Measurements from ENCODE around the gene SCN8A.

SCN8A gene

DNA sequence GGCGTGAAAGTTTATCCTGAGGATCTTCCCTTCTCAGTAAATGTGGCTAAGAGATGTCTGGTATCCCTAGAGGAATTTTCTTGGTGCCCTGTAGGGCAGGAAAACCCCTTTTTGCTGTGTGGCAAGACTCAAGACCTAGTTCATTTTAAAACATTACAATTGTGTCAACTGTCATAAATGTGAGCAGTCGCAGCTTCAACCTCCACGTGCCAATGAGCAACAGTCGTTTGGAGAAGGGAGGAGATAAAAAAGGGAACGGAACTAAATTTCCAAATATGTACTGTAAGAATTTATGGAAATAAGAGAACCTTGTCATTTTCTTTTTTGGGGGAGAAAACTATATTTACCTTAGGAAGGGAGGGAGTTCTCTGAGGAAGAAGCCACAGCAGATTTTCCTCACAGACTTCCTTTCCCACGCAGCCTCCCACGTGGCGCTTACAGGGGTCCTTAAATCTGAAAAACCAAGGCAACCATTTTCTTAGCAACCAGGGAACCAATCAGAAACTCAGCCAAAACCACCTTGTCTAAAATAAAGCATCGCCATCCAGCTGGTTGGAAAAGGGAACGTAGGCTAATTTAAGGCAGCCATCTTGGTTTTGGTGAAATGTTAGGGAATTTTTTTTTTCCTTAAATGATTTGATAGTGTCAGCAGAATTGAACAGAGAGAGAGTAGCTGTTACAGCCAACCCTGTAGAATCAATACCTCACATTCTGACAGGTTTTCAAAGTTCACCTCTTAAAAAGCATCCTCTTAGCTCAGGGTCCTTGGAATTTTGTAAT lies 158.4 kb downstream of the SCN8A start:
- Histone ChIP-seq H3K4me1 (ENCODE audit: insufficient read depth, poor library complexity, severe bottlenecking) (no peaks in the 10 kb centered on the region), H3K36me3 (ENCODE audit: low read depth) (no peaks in the 10 kb centered on the region), H3K27me3 (ENCODE audit: insufficient read depth, poor library complexity, severe bottlenecking) (no peaks in the 10 kb centered on the region), H3K4me3 (ENCODE audit: severe bottlenecking) (no peak overlapping the region), H3K9me3 (ENCODE audit: severe bottlenecking) (no peaks in the 10 kb centered on the region), H3K27ac (ENCODE audit: poor library complexity, severe bottlenecking) (no peak overlapping the region)
- TF ChIP-seq, protein P1, sequence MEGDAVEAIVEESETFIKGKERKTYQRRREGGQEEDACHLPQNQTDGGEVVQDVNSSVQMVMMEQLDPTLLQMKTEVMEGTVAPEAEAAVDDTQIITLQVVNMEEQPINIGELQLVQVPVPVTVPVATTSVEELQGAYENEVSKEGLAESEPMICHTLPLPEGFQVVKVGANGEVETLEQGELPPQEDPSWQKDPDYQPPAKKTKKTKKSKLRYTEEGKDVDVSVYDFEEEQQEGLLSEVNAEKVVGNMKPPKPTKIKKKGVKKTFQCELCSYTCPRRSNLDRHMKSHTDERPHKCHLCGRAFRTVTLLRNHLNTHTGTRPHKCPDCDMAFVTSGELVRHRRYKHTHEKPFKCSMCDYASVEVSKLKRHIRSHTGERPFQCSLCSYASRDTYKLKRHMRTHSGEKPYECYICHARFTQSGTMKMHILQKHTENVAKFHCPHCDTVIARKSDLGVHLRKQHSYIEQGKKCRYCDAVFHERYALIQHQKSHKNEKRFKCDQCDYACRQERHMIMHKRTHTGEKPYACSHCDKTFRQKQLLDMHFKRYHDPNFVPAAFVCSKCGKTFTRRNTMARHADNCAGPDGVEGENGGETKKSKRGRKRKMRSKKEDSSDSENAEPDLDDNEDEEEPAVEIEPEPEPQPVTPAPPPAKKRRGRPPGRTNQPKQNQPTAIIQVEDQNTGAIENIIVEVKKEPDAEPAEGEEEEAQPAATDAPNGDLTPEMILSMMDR (IDR thresholded peaks at IDR 0.05; ENCODE audit: poor library complexity, severe bottlenecking) = no peak
- DNase-seq (ENCODE audit: low spot score) (no peak), ATAC-seq (ENCODE audit: low read depth) (no peak)

DNA sequence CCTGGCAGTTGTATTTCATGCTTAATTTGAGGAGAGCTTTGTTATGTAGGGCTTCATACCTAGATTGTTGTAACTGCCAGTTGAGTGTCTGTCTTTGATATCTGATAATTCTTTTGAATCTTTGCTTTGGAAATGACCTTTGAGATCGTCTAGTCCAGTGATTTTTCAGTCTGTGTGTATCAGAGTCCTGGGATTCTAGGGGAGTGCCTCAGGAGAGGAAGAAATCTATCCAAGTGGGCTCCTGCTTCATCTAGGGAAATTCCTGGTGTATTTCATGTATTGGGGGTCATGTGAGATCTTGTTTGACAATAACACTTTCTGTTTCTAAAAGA lies 158.9 kb downstream of the SCN8A start:
- no peak overlapping the region for H3K27ac ChIP-seq (ENCODE audit: poor library complexity, severe bottlenecking)
- H3K27me3 ChIP-seq (ENCODE audit: insufficient read depth, poor library complexity, severe bottlenecking) = no peaks in the 10 kb centered on the region
- no peak for ATAC-seq (ENCODE audit: low read depth)
- no peaks in the 10 kb centered on the region for H3K4me1 ChIP-seq (ENCODE audit: insufficient read depth, poor library complexity, severe bottlenecking)
- H3K4me3 ChIP-seq (ENCODE audit: severe bottlenecking) = no peak overlapping the region
- TF ChIP-seq, protein P1 (IDR thresholded peaks at IDR 0.05; ENCODE audit: poor library complexity, severe bottlenecking) = no peak
- H3K9me3 ChIP-seq (ENCODE audit: severe bottlenecking) = no peaks in the 10 kb centered on the region
- H3K36me3 ChIP-seq (ENCODE audit: low read depth) = no peaks in the 10 kb centered on the region
- no peak for DNase-seq (ENCODE audit: low spot score)

DNA sequence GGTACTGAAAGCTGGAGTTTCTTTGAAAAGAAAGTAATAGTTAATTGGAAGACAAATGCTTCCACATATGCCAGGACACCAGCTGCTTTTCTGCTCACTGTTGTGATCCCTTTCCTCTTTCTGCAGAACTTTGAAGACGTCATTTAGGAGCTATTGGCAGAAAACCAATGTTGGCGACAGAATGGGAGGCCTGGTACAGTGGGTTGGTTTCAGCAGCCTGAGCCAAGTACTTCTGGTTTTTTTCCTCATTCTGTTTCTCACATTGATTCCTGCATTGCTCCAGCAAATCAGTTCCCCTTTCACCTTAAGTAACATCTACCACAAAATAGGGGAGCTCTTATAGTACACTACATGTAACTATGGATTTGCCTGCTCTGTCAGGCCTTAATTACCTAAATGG lies 160.6 kb downstream of the SCN8A start:
- Histone ChIP-seq H3K27me3 (ENCODE audit: insufficient read depth, poor library complexity, severe bottlenecking) (no peaks in the 10 kb centered on the region), H3K36me3 (ENCODE audit: low read depth) (no peaks in the 10 kb centered on the region), H3K27ac (ENCODE audit: poor library complexity, severe bottlenecking) (no peak overlapping the region), H3K4me1 (ENCODE audit: insufficient read depth, poor library complexity, severe bottlenecking) (no peaks in the 10 kb centered on the region), H3K9me3 (ENCODE audit: severe bottlenecking) (no peaks in the 10 kb centered on the region), H3K4me3 (ENCODE audit: severe bottlenecking) (no peak overlapping the region)
- DNase-seq (ENCODE audit: low spot score) = no peak
- TF ChIP-seq, protein P1 (IDR thresholded peaks at IDR 0.05; ENCODE audit: poor library complexity, severe bottlenecking) = no peak
- ATAC-seq (ENCODE audit: low read depth) = no peak

DNA sequence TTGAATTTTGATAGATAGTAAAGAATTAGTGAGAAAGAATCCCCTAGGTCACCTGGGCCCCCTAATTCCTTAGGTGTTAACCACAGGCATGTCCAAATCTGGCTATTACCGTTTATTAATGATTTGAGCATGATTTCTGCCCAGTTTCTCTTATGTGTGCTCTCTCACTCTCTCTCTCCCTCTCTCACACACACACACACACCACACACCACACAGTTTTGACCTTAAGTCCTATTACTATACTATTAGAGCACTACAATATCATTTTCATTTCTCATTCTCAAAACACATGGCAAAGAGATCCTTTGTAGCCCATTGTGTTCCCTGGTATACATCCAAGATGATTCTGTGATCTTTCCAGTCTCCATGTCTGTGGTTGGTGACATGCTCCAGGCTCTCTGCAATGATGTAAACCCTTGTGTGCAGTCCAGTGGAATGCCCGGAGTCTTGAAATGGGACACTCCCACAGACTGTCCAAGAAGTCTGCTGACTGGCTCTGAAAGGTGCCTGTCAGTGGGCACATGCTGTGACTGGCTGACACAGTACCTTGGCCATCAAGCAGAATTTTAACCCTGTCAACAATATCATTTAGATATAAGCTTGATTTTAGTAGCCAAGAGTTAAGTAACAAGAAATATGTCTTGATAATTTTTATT lies 161.3 kb downstream of the SCN8A start:
- TF ChIP-seq, protein P1 (IDR thresholded peaks at IDR 0.05; ENCODE audit: poor library complexity, severe bottlenecking) = no peak
- Histone ChIP-seq H3K36me3 (ENCODE audit: low read depth) (no peaks in the 10 kb centered on the region), H3K4me1 (ENCODE audit: insufficient read depth, poor library complexity, severe bottlenecking) (no peaks in the 10 kb centered on the region), H3K4me3 (ENCODE audit: severe bottlenecking) (no peak overlapping the region), H3K9me3 (ENCODE audit: severe bottlenecking) (no peaks in the 10 kb centered on the region), H3K27me3 (ENCODE audit: insufficient read depth, poor library complexity, severe bottlenecking) (no peaks in the 10 kb centered on the region), H3K27ac (ENCODE audit: poor library complexity, severe bottlenecking) (no peak overlapping the region)
- ATAC-seq (ENCODE audit: low read depth) (peak; percentile 64; the same call in 2 of the 3 replicates), DNase-seq (ENCODE audit: low spot score) (no peak)

All from RWPE2 (cell line).